ENCODE measurements around the gene CD80.

GRCh38 chr3:119596398-119596797 lies 37.0 kb upstream of the CD80 start:
- TF ChIP-seq CTCF (IDR thresholded peaks at IDR 0.05; ENCODE audit: low read depth, low read length) (no peak; the same call in 1 of the 2 replicates), EZH2phosphoT487 (IDR thresholded peaks at IDR 0.05; ENCODE audit: low read depth) (no peak)

Data from OCI-LY3 (cell line).